GM19240 (cell line): ENCODE data around the gene PISD.
"Not testable (repeated sequence)": the region's sequence is repeated elsewhere in the genome, so short reads cannot be mapped to it uniquely, and the experiment has no call there.

ENCODE experiments used
- DNase-seq: peaks from one replicate; pipeline ENCODE4 v3.0.0; 2011; ENCODE audit warnings: low spot score; ENCODE audit not compliant: insufficient read length

Gene PISD

DNA sequence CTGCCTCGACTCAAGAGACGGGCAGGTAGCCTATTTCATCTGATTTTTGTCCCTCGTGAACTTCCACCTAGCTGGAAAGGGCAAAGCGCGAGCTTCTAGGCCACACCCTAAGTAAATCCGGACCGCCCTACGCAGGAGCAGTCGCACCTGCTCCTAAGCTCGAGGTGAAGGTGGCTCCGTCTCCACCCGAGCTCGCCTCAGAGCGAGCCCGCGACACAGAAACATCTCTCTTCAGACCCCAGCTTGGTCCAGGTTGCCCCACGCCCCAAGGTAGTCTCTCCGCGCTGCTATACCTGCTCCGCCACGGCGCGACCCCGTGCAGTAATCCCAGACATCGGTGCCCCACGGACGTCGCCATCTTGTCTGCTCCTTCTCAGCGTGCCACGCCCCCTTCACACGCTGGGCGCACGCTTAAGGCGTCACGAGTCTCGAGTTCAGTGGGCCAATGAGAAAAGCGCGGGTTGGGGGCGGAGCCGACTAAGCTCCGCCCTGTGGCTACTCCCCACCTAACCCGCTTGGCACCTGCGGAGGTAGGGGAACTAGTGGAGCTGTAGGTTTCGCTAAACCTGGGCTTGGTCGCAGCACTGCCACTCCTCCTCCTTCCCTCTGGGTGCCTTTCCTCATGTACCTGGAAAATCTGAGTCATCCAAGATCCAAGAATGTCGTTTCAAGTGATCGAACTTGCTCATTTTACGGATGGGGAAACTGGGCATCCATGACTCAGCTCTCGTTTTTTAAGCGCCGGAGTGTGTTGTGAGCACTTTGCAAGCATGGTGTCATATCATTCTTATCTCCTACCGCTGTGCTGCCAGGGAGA is at the start of gene PISD:
Gene PISD, minus strand, starts transcription at position 365 of the 817 bp plus-strand sequence. Its CDS starts 7 bp downstream, at position 358.
- peak; percentile 86 for DNase-seq

DNA sequence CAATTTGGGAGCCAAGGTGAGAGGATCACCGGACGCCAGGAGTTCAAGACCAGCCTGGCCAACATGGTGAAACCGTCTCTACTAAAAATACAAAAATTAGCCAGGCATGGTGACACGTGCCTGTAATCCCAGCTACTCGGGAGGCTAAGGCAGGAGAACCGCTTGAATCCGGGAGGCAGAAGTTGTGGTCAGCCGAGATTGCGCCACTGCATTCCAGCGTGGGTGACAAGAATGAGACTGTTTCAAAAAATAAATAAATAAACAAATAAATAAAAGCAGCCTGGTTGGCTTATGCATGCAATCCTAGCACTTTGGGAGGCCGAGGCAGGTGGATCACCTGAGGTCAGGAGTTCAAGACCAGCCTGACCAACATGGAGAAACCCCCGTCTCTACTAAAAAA is 49.2 kb upstream of the PISD start:
- not testable (repeated sequence) for DNase-seq

DNA sequence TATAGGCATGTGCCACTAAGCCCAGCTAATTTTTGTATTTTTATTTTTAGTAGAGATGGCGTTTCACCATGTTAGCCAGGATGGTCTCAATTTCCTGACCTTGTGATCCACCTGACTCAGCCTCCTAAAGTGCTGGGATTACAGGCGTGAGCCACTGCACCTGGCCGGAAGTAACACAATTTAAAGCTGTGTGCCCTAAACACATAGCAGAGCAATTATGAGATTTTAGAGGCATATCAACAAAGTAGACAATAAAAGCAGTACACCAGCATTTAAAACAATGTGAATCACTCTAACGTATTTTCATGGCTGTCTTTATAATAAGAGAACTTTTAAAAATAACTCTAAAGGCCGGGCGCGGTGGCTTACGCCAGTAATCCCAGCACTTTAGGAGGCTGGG is 45.5 kb upstream of the PISD start:
- no peak for DNase-seq

GRCh38 chr22:31695423-31695822 is 33.4 kb upstream of the PISD start:
- no peak for DNase-seq

- not testable (repeated sequence) for DNase-seq
Measured at GRCh38 chr22:31694046-31694445, 32.0 kb upstream of the PISD start.

DNA sequence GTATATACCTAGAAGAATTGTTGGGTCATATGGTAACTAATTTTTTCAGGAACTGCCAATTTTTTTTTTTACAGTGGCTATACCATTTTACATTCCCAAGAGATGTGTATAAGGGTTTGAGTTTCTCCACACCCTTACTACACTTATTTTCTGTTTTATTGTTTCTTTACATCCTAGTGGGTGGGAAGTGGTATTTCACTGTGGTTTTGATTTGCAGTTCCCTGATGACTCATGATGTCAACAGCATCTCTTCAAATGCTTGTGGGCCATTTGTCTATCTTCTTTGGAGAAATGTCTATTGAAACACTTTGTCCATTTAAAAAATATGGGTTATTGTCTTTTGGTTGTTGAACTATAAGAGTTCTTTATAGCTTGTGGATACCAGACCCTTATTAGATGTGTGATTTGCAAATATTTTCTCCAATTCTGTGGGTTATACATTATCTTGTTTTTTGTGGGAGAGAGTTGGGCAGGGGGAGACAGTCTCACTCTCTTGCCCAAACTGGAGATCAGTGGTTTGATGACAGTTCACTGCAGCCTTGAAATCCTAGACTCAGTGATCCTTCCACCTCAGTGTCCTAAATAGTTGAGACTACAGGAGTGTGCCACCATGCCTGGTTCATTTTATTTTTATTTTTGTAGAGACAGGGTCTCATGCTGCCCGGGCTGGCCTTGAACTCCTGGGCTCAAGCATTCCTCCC is 30.3 kb upstream of the PISD start:
- no peak for DNase-seq

DNA sequence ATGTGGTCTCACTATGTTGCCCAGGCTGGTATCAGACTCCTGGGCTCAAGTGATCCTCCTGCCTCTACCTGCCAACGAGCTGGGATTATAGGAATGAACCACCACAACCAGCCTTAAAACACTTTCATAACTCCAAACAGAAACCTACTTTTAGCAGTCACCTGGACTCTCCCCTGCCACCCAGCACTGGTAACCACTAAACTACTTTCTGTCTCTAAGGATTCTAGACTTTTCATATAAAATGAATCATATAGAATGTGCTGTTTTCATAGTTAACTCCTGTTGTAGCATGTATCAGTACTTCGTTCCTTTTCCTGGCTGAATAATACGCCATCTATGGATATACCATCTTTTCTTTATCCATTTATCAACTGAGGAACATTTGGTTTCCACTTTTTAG is 29.4 kb upstream of the PISD start:
- DNase-seq, result no peak

DNA sequence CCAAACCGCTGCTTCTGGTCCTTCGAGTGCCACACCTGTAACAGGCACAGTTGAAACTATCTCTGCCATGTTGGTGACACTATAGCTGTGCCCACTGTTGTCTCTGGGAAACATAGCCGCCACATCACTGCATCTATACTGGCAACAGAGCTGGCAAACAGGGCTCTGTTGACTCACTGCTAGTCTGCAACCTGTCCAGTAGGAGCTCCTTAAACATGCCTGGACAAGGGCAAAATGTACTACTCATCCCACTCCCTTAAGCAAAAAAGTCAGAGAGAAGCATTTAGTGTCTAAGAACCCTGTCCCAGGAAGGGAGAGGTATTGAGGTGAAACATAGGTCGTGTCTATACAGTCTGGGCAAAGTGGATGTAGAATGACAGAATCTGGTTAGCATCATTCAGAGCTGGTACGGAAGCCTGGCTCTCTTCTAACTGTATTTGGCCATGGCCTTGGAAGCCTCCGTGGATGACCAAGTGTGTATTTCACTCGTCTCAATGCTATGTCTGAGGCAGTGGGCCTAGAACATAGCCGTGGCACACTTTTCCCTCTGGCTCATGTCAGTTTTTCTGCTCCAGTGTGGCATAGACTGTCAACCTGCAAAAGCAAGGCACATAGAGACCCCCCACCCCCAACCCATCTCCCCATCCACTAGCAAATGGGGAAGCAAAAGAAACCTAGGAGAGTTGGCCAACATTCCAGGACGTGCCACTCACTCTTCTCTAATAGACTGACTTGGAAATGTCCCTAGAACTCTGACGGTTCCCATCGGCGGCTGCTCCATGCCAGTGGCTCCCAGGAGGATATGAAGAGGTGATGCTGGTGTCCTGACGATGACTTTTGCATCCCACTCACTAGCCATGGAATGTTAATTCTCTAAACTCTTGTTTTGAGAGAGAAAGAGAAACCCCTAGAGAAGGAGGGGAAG is 21.4 kb upstream of the PISD start:
- DNase-seq, result no peak

- no peak for DNase-seq
Measured at GRCh38 chr22:31682751-31683150, 20.7 kb upstream of the PISD start.

GRCh38 chr22:31681349-31682345 is 19.6 kb upstream of the PISD start:
- no peak for DNase-seq

DNA sequence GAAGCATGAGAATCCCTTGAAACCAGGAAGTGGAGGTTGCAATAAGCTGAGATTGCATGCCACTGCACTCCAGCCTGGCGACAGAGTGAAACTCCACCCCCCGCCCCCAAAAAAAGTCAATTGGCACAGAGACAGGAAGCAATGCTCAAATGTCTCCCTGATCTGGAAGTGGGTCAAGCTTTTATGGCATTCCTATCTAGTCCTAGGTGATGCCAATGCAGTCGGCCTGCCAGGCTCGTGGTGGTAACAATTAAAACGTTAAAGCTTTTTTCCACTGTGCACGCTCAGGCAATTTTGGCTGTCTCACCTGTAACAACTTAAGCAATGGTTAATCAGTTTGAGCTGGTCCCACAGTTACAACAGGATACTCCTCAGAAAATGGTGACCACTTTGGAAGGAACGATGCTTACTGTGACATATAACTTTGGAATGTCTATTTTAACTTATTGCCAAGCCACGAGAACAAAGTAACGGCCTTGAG is 18.9 kb upstream of the PISD start:
- DNase-seq, result no peak

DNA sequence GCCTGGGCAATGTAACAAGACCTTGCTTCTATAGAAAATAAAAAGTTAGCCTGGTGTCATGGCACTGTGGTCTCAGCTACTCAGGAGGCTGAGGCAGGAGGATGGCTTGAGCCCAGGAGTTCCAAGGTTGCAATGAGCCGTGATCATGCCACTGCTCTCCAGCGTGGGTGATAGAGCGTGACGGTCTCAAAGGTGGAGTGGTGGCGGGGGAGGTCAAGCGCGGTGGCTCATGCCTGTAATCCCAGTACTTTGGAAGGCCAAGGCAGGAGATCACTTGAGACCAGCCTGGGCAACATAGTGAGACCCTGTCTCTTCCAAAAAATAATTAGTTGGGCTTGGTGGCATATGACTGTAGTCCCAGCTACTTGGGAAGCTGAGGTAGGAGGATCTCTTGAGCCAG is 16.7 kb upstream of the PISD start:
- no peak for DNase-seq

DNA sequence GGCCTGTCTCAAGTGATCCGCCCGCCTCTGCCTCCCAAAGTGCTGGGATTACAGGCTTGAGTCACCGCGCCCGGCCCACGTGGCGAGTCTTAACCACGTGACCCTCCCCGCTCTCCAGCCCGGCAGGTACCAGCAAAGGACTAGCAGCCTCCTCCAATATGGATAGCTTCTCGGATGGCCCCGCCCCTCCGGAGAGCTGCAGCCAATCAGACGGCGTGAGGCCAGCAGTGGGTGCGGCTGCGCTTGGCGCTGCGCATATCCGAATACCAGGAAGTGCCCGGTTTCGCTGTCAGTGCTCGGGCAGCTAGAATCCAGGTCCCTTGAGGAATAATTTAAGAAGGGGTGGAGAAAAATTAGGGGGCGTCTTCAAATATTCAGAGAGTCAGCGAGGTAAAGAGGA is 14.7 kb upstream of the PISD start:
- peak; percentile 87 for DNase-seq

GRCh38 chr22:31674219-31674618 is 12.2 kb upstream of the PISD start:
- DNase-seq, result not testable (repeated sequence)

- DNase-seq, result not testable (repeated sequence)
Measured at GRCh38 chr22:31668849-31669248, 6.8 kb upstream of the PISD start.

DNA sequence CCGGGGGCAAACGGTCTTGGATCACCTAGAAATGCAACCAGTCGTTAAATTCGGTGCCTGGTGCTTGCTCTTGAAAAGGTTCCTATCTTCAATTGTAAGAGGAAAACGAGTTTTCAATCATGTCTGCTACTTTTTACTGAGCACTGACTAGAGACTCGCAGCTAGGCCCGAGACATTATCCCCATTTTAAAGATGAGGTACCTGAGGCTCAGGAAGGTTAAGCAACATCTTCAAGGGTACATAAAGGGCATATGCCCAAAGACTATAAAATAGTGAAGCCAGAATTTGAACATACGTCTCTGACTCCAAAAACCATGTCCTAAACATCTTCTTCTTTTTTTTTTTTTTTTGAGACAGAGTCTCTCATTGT is 638 bp upstream of the PISD start:
- no peak for DNase-seq

- DNase-seq, result not testable (repeated sequence)
Measured at GRCh38 chr22:31660860-31661341, 1.1 kb downstream of the PISD start.

GRCh38 chr22:31659246-31659645 is 2.8 kb downstream of the PISD start:
- no peak for DNase-seq

- no peak for DNase-seq
Measured at GRCh38 chr22:31654408-31654807, 7.6 kb downstream of the PISD start.

GRCh38 chr22:31653944-31654343 is 8.1 kb downstream of the PISD start:
- DNase-seq, result no peak
